GM18498 (cell line): ENCODE data around the gene HES2.
"Not testable (repeated sequence)": the region's sequence is repeated elsewhere in the genome, so short reads cannot be mapped to it uniquely, and the experiment has no call there.

Experiments
- ATAC-seq: cut with Tn5 transposase; IDR thresholded peaks from one replicate; pipeline ENCODE4 v1.9.1; 2021; ENCODE audit warnings: mild to moderate bottlenecking, moderate library complexity; ENCODE audit not compliant: unreplicated experiment

Gene HES2

DNA sequence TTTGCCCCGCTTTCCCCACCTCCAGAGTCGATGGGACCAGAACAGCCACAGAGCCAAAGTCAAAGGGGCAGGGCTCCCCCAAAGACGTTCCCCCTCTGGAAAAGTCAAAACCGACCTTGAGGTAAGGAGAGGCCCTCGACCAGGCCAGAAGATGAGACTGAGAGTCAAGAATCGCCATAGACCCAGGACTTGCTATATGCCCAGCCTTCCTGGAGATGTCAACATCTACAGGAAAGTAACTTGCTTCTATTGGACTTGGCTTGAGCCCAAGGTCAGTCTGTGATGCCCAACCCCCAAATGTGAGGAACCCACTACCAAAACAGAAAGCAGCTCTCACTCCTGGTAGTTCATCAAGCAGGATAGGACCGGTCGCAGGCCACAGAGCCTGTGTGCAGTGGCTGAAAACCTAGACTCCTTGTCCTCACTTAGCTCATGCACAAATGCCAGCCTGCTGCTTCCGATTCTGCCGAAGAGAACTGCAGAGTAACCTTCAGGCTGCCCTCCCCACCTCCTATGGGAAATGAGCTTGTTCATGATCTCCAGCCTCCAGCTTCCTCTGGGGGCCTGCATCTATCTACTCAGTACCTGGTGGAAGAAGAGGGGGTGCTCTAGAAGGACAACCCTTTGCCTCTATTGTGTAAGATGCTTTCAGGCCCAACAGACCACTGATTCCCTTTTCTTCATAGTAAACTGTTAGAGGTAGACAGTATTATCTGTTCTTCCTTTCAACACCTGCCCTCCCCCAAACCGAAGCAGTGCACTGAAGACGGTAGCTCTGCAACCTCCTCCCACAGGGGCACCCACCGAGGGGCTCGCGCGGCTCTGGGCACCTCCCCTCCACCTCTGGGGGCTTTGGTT is 27.5 kb downstream of the HES2 start:
- no peak for ATAC-seq

DNA sequence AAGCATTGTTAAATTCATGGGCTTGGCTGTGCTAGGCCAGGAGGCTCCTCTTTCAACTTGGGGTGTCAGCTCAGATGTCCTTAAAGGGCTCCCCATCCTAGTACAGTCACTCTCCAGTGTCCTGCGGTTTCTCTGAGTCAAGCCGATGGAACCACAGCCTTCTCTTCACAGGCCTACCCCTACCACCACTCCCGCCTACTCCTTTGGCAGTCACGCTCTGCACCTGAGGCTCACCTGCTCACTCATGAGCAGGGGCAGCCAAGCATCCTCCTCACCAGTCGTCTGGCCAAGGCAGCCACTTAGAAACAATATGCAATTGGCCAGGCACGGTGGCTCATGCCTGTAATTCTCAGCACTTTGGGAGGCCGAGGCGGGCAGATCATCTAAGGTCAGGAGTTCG is 29.7 kb downstream of the HES2 start:
- ATAC-seq = no peak

DNA sequence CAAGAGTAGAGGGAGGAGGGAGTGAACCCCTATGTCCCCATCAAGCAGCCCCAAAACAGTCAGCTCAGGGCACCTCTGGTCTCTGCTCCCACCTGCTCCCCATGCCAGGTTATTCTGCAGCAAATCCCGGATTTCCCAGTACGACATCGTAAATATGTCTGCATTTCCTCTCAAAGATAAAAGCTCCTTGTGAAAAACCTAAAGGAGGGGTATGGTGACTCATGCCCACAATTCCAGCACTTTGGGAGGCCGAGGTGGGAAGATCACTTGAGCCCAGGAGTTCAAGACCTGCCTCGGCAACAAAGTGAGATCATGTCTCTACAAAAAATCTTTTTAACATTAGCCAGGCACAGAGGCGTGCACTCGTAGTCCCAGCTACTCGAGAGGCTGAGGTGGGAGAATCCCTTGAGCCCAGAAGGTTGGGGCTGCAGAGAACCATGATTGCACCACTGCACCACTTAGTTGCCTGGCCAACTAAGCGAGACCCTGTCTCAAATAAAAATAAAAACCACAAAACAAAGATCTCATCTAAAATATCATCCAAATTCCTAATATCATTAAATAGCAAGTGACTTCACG is 33.3 kb downstream of the HES2 start:
- ATAC-seq = no peak

DNA sequence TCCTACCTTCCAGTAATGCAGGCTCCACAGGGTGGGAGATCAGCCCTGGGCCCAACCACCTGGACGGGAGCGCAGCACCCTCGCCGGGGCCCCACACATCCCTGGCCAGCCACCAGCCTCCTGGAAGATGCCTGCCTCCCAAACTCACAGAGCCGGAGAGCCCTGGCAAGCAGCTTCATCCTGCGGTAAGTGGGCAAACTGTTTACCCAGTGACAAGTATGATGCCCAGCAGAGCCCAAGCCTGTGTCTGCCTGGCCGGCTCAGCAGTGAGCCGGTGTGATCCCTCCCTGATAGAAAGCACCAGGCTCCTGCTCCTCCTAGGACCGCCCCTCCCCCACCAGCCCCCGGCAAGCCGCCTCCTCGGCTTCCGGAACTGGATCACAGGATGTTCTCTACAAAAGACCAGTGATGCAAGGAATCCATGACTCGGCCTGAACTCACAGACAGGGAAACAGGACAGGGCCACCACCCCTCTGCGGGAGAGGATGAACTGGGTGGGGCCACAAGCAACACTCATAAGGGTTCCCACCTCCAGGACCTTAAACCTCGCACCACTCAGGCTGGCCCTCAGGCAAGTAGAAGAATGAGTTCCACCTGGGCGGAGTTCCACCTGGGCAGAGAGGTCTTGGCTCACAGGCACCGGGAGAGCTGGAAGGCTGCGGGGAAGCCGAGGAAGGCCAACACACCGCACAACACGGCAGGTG is 34.1 kb downstream of the HES2 start:
- no peak for ATAC-seq

DNA sequence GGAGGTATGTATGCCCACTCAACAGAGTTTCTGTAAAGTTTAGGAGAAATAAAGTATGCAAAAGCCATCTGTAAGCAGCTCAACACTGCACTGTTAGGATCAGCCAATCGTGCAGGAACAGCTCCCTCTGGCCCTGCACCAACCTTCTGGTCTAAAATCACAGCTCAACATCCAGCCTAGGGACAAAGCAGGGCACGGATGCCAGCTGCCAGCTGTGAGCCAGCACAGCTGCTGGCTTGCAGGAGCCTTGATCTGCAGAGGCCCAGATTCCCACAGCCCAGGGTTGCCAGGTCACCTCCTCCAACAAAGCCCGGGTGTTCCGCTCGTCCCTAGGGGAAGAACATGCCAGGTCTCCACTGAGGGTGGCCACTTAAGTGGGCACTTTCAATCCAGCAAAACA is 34.8 kb downstream of the HES2 start:
- ATAC-seq = no peak

DNA sequence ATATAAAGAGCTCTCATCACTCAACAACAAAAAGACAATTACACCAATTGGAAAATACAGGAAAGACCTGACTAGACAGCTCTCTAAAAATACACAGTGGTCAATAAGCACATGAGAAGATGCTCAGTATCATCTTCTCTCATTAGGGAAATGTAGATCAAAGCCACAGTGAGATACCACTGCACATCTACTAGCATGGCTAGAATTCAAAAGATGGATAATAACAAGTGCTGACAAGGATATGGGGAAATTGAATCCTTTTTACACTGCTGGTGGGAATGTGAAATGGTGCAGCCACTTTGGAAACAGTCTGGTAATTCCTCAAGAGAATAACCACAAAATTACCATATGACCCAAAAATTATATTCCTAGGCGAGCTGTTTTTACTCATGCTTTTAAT is 35.6 kb downstream of the HES2 start:
- ATAC-seq = no peak

DNA sequence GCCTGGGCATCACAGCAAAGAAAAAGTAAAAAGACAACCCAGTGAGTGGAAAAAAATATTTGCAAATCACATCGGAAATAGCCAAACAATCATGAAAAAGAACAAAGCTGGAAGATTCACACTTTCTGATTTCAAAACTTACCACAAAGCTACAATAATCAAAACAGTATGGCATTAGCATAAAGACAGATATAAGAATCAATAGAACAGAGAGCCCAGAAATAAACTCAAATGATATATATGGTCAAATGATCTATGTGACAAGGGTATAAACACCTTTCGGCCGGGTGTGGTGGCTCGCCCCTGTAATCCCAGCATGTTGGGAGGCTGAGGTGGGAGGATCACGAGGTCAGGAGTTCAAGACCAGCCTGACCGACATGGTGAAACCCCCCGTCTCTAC is 39.7 kb downstream of the HES2 start:
- no peak for ATAC-seq

DNA sequence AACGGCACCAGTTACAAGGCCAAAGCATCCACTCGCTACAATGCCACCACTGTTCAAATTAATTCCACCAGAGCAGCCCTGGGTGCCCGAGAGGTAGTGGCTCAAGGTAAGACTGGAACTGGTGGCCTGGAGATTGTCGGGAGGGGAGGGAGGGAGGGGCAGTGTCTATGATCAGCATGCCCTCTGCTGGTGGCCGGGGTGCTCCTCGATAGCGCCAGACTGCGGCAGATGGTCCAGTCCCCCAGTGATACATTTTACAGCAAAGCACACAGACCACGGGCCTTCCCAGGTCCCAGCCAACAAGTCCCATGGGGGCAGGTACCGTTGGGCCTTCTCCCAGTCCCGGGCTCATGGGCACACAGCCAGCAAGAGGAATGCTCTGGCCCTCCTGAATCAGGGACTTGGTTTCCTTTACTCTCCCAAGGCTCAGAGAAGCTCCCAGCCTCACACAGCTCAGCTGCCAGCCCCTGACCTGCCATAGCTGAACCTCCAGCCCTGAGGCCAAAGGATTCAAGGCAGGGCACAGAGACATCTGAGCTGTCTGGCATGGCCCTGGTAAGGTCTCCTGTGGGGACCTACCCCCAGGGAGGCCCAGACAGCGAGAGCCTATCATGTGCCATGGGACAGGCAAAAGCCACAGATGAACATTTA is 41.5 kb downstream of the HES2 start:
- ATAC-seq = no peak

DNA sequence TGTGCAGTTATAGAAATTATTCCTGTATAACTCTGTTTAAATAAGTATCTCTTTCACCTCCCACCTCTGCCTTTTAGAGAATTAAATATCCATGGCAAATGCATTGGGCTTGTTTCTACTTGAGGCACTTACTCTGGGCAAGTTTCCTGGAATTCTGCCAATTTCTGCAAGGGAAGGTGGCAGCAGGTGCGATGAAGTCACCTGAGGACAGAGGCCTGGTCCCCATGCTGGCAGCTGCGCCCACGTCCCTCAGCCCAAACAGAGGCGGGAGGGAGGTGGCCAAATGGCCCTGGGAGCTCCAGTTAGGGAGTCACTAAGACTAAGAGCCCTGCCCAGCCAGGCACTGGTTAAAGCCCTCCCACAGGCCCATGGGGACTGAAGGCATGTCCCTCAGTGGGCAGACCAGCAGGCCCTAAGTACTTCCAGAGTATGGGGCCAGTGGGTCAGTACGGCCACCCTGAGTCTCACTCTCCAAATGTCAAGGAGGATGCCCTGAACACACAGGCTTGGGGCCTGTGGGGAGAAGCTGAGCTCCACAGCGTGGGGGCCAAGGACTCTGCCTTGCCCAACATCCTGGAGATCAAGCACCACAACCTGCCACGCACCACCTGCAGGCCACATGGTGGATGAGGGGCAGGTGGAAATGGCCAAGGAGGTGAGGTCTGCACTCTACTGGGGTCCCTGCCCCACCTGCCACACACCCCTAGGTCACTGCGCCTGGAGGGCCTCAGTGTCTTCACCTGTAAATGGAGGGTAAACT is 45.6 kb downstream of the HES2 start:
- no peak for ATAC-seq

DNA sequence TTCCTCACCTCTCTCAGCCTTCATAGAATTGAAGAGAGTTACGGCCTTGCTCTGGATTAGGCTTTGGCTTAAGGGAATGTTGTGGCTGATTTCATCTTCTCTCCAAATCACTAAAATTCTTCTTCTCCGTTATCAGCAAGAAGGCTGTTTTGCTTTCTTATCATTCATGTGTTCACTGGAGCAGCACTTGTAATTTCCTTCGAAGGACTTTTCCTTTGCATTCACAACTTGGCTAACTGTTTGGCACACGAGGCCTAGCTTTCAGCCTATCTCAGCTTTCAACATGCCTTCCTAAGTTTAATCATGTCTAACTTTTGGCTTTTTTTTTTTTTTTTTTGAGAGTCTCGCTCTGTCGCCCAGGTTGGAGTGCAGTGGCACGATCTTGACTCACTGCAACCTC is 47.5 kb downstream of the HES2 start:
- not testable (repeated sequence) for ATAC-seq

DNA sequence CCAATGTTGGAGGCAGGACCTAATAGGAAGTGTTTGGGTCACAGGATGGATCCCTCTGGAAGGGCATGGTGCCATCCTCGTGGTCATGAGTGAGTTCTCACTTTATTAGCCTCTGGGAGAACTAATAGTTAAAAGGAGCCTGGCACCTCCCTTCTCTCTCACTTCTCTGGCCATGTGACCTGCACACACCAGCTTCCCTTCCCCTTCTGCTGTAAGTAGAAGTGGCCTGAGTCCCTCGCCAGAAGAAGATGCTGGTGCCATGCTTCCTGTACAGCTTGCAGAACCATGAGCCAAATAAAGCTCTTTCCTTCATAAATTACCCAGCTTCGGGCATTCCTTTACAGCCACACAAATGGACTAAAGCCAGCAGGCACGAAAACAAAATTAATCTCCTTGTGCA is 49.7 kb downstream of the HES2 start:
- no peak for ATAC-seq

DNA sequence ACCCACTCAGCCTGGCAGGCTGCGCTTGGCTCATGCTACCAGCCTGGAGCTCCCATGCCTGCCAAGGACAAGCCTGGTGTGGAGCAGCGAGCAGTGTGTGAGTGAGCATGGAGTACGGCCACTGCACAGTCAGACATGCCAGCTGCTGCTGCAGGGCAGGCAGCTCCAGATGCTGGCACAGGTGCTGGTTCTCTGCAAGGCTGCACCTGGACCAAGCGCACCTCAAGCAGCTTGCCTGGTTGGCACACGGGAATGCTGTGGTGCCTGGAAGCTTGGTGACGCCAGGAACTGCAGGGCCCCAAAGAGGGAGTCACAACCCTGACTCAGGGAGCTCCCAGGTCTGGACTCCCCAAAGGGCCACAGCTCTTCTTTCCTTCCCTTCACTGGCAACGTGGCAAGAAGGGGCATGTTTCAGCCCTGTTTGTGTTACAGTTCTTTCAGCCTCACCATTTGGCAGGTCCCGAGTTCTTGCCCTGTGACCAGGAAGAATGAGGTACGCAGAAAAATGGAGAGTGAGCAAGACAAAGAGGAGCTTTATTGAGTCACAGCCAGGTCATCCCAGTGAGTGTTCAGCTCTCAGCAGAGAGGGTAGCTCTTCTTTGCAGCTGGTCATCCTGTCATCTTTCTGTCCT is 52.2 kb downstream of the HES2 start:
- no peak for ATAC-seq

DNA sequence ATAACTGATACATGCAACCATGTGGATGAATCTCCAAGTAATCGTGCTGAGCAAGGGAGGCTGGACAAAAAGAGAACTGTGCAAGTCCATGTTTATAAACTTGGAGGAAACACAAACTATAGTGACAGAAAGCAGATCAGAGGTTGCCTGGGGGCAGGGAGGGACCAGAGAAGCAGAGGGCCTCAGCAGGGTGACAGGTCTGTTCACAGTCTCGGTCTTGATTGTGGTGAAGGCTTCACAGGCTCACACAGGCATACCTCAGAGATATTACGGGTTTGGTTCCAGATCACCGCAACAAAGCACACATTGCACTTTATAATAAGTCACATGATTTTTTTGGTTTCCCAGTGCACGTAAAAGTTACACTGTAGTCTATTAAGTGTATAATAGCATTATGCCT is 54.7 kb downstream of the HES2 start:
- no peak for ATAC-seq

DNA sequence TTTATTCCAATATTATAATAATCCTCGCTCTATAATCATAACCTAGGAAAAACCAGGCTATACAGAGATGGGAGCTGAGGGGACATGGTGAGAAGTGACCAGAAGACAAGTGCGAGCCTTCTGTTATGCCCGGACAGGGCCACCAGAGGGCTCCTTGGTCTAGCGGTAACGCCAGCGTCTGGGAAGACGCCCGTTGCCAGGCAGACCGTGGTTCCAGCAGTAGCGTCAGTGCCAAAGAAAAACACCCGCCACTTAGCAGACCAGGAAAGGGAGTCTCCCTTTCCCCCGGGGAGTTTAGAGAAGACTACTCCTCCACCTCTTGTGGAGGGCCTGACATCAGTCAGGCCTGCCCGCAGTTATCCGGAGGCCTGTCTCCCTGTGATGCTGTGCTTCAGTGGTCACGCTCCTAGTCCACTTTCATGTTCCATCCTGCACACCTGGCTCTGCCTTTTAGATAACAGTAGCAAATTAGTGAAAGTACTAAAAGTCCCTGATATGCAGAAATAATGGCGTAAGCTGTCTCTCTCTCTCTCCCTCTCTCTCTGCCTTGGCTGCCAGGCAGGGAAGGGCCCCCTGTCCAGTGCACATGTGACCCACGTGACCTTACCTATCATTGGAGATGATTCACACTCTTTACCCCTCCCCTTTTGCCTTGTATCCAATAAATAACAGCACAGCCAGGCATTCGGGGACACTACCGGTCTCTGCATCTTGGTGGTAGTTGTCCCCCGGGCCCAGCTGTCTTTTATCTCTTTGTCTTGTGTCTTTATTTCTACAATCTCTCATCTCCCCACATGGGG is 56.4 kb downstream of the HES2 start:
- not testable (repeated sequence) for ATAC-seq
